Stimulated activated naive B cell treated with anti-CD40 and anti-IgM and Interleukin-4, amounts not matched to agents 10 μg/mL and 1 μg/mL and 100 μg/mL, for 72 hours (primary cell): ENCODE results near the gene KRTAP10-5.
"Not testable (repeated sequence)": the region's sequence is repeated elsewhere in the genome, so short reads cannot be mapped to it uniquely, and the experiment has no call there.

Experiments
- ATAC-seq, 2 donors: fragments of 150-1000 bp; cut with Tn5 transposase; replicated peaks; 2 replicates each; pipeline ENCODE4 v1.10.0; 2021; ENCODE audit warnings: moderate library complexity in 1 of 2
- DNase-seq: peaks from one replicate; pipeline ENCODE4 v3.0.0; 2021
- H3K27ac Mint-ChIP-seq: one replicate; pipeline ENCODE4 v1.8.0; 2022; ENCODE audit warnings: mild to moderate bottlenecking, mixed read lengths
- H3K27me3 Mint-ChIP-seq, 2 donors: one replicate each; pipeline ENCODE4 v1.8.0; 2022; ENCODE audit warnings: mixed read lengths in 2 of 2
- H3K36me3 Mint-ChIP-seq, 2 donors: one replicate each; pipeline ENCODE4 v1.8.0; 2022; ENCODE audit warnings: mixed read lengths in 2 of 2, mild to moderate bottlenecking in 1 of 2
- H3K4me1 Mint-ChIP-seq, 2 donors: one replicate each; pipeline ENCODE4 v1.8.0; 2022; ENCODE audit warnings: mixed read lengths in 2 of 2, mild to moderate bottlenecking in 1 of 2
- H3K4me3 Mint-ChIP-seq, 2 donors: one replicate each; pipeline ENCODE4 v1.8.0; 2022; ENCODE audit warnings: mild to moderate bottlenecking in 2 of 2, mixed read lengths in 2 of 2, moderate library complexity in 1 of 2
- H3K9me3 Mint-ChIP-seq, 2 donors: one replicate each; pipeline ENCODE4 v1.8.0; 2022; ENCODE audit warnings: mixed read lengths in 2 of 2, mild to moderate bottlenecking in 1 of 2

Gene KRTAP10-5

GRCh38 chr21:44602463-44602850, 22.1 kb upstream of the KRTAP10-5 start:
- Mint-ChIP-seq H3K27ac (no peak overlapping the region), H3K36me3 (no peaks in the 10 kb centered on the region), H3K4me3 (no peak overlapping the region), H3K4me1 (no peaks in the 10 kb centered on the region), H3K27me3 (peaks cover 47 to 67% of the 10 kb centered on the region in 2 donors), H3K9me3 (peaks cover 6 to 7% of the 10 kb centered on the region in 2 donors)
- no peak for ATAC-seq
- no peak for DNase-seq

GRCh38 chr21:44601596-44602462, 21.4 kb upstream of the KRTAP10-5 start:
- Mint-ChIP-seq H3K9me3 (peaks cover 6 to 7% of the 10 kb centered on the region in 2 donors), H3K27me3 (peaks cover 45 to 63% of the 10 kb centered on the region in 2 donors), H3K4me3 (no peak overlapping the region), H3K4me1 (no peaks in the 10 kb centered on the region), H3K36me3 (no peaks in the 10 kb centered on the region), H3K27ac (peak overlapping the region; percentile 49)
- ATAC-seq (no peak), DNase-seq (no peak)

GRCh38 chr21:44601091-44601490, 20.7 kb upstream of the KRTAP10-5 start:
- not testable (repeated sequence) for H3K4me1 Mint-ChIP-seq, ATAC-seq, H3K4me3 Mint-ChIP-seq, H3K9me3 Mint-ChIP-seq, DNase-seq, H3K36me3 Mint-ChIP-seq, H3K27ac Mint-ChIP-seq
- H3K27me3 Mint-ChIP-seq = peaks cover 42 to 56% of the 10 kb centered on the region in 2 donors

- not testable (repeated sequence) for H3K27ac Mint-ChIP-seq
Observed at GRCh38 chr21:44600118-44600978, 19.9 kb upstream of the KRTAP10-5 start, which contains the start of gene KRTAP10-7. Gene KRTAP10-7, plus strand, starts transcription at chr21:44600597. Its CDS starts 25 bp downstream, at chr21:44600622.

GRCh38 chr21:44599264-44600029, 19.0 kb upstream of the KRTAP10-5 start:
- no peaks in the 10 kb centered on the region for H3K4me1 Mint-ChIP-seq
- DNase-seq (no peak), ATAC-seq (no peak)
- peaks cover 36 to 44% of the 10 kb centered on the region in 2 donors for H3K27me3 Mint-ChIP-seq
- H3K36me3 Mint-ChIP-seq = no peaks in the 10 kb centered on the region
- H3K4me3 Mint-ChIP-seq = no peak overlapping the region
- peaks cover 4 to 6% of the 10 kb centered on the region in 2 donors for H3K9me3 Mint-ChIP-seq
- no peak overlapping the region for H3K27ac Mint-ChIP-seq

More at GRCh38 chr21:44600118-44600978, 19.9 kb upstream of the KRTAP10-5 start, which contains the start of gene KRTAP10-7:
- H3K27me3 Mint-ChIP-seq = peaks cover 37 to 48% of the 10 kb centered on the region in 2 donors
- not testable (repeated sequence) for H3K4me1 Mint-ChIP-seq, H3K9me3 Mint-ChIP-seq, H3K4me3 Mint-ChIP-seq, H3K36me3 Mint-ChIP-seq, ATAC-seq, DNase-seq

GRCh38 chr21:44598061-44598460, 17.7 kb upstream of the KRTAP10-5 start:
- Mint-ChIP-seq H3K36me3 (no peaks in the 10 kb centered on the region), H3K27ac (no peak overlapping the region), H3K9me3 (peaks cover 4 to 6% of the 10 kb centered on the region in 2 donors)

GRCh38 chr21:44596068-44596725, 15.8 kb upstream of the KRTAP10-5 start:
- H3K4me1 Mint-ChIP-seq = no peaks in the 10 kb centered on the region
- DNase-seq (no peak), ATAC-seq (no peak)
- H3K27ac Mint-ChIP-seq = no peak overlapping the region
- no peak overlapping the region for H3K4me3 Mint-ChIP-seq
- H3K27me3 Mint-ChIP-seq = peaks cover 28 to 29% of the 10 kb centered on the region in 2 donors
- H3K9me3 Mint-ChIP-seq = peaks cover 4 to 6% of the 10 kb centered on the region in 2 donors
- H3K36me3 Mint-ChIP-seq = no peaks in the 10 kb centered on the region

More at GRCh38 chr21:44598061-44598460, 17.7 kb upstream of the KRTAP10-5 start:
- Mint-ChIP-seq H3K27me3 (peaks cover 29 to 34% of the 10 kb centered on the region in 2 donors), H3K4me1 (no peaks in the 10 kb centered on the region), H3K4me3 (no peak overlapping the region)
- DNase-seq (no peak), ATAC-seq (no peak)

- ATAC-seq (no peak), DNase-seq (no peak)
- no peaks in the 10 kb centered on the region for H3K4me1 Mint-ChIP-seq
- H3K27me3 Mint-ChIP-seq = peaks cover 23 to 29% of the 10 kb centered on the region in 2 donors
- H3K36me3 Mint-ChIP-seq = no peaks in the 10 kb centered on the region
- H3K4me3 Mint-ChIP-seq = no peak overlapping the region
- no peak overlapping the region for H3K27ac Mint-ChIP-seq
- H3K9me3 Mint-ChIP-seq = peaks cover 4 to 6% of the 10 kb centered on the region in 2 donors
Observed at GRCh38 chr21:44595524-44595923, 15.1 kb upstream of the KRTAP10-5 start.

- Mint-ChIP-seq H3K36me3 (no peaks in the 10 kb centered on the region), H3K27me3 (peaks cover 29 to 36% of the 10 kb centered on the region in 2 donors), H3K9me3 (peaks cover 4 to 6% of the 10 kb centered on the region in 2 donors), H3K4me3 (no peak overlapping the region), H3K4me1 (no peaks in the 10 kb centered on the region), H3K27ac (no peak overlapping the region)
- DNase-seq (no peak), ATAC-seq (no peak)
Observed at GRCh38 chr21:44594406-44594916, 14.1 kb upstream of the KRTAP10-5 start.

GRCh38 chr21:44593598-44594405, 13.4 kb upstream of the KRTAP10-5 start:
- Mint-ChIP-seq H3K27ac (no peak overlapping the region), H3K4me3 (no peak overlapping the region), H3K27me3 (peaks cover 32 to 37% of the 10 kb centered on the region in 2 donors)

GRCh38 chr21:44592446-44593311, 12.3 kb upstream of the KRTAP10-5 start, which contains the start of gene KRTAP10-6:
Gene KRTAP10-6, minus strand, starts transcription at chr21:44592505. Its CDS starts 21 bp downstream, at chr21:44592484.
- Mint-ChIP-seq H3K27me3 (peaks cover 25 to 28% of the 10 kb centered on the region in 2 donors), H3K9me3 (no peaks in the 10 kb centered on the region), H3K4me3 (no peak within 1 kb of the TSS), H3K4me1 (no peaks in the 10 kb centered on the region), H3K27ac (no peak within 1 kb of the TSS), H3K36me3 (no peaks in the 10 kb centered on the region)
- ATAC-seq = no peak
- no peak for DNase-seq

More at GRCh38 chr21:44593598-44594405, 13.4 kb upstream of the KRTAP10-5 start:
- Mint-ChIP-seq H3K9me3 (peaks cover 4% of the 10 kb centered on the region in 2 donors), H3K36me3 (no peaks in the 10 kb centered on the region), H3K4me1 (no peaks in the 10 kb centered on the region)
- no peak for ATAC-seq
- no peak for DNase-seq

- H3K27ac Mint-ChIP-seq, H3K36me3 Mint-ChIP-seq, ATAC-seq, H3K9me3 Mint-ChIP-seq, H3K4me1 Mint-ChIP-seq, H3K4me3 Mint-ChIP-seq, DNase-seq: not testable (repeated sequence)
- peaks cover 32 to 36% of the 10 kb centered on the region in 2 donors for H3K27me3 Mint-ChIP-seq
Observed at GRCh38 chr21:44591801-44592130, 11.4 kb upstream of the KRTAP10-5 start.
